Fibroblast of pulmonary artery (primary cell): ENCODE measurements around the gene OVOL2.
"Not testable (repeated sequence)": the region's sequence is repeated elsewhere in the genome, so short reads cannot be mapped to it uniquely, and the experiment has no call there.

Source experiments
- DNase-seq: peaks from one replicate; pipeline ENCODE4 v3.0.0-alpha.2; 2010; ENCODE audit warnings: low read depth
- H3K4me3 ChIP-seq: replicated peaks from 2 replicates; pipeline ENCODE4 v1.5.1; 2011; ENCODE audit warnings: low read depth, mild to moderate bottlenecking, control low read depth, low read length, moderate library complexity
- CTCF ChIP-seq: IDR thresholded peaks from 2 replicates; pipeline ENCODE4 v1.5.1; 2011; ENCODE audit warnings: mild to moderate bottlenecking, control low read depth, low read length, inconsistent platforms; ENCODE audit errors: missing control alignments

The OVOL2 gene

GRCh38 chr20:18041462-18041861 lies 16.3 kb downstream of the OVOL2 start:
- H3K4me3 ChIP-seq = no peak overlapping the region
- TF ChIP-seq CTCF = no peak
- DNase-seq = no peak

GRCh38 chr20:18039063-18039462 lies 18.7 kb downstream of the OVOL2 start:
- no peak for DNase-seq
- TF ChIP-seq CTCF = no peak
- no peak overlapping the region for H3K4me3 ChIP-seq

GRCh38 chr20:18034039-18034438 lies 23.7 kb downstream of the OVOL2 start:
- no peak for DNase-seq
- H3K4me3 ChIP-seq = no peak overlapping the region
- no peak for TF ChIP-seq CTCF

GRCh38 chr20:18032977-18033892 lies 24.5 kb downstream of the OVOL2 start:
- DNase-seq = no peak
- peak; percentile 17 for TF ChIP-seq CTCF
- H3K4me3 ChIP-seq = no peak overlapping the region

- DNase-seq = no peak
- no peak for TF ChIP-seq CTCF
- no peak overlapping the region for H3K4me3 ChIP-seq
Observed at GRCh38 chr20:18031888-18032509, 25.7 kb downstream of the OVOL2 start.

- no peak for TF ChIP-seq CTCF
- DNase-seq = no peak
- H3K4me3 ChIP-seq = no peak overlapping the region
Observed at GRCh38 chr20:18031050-18031449, 26.7 kb downstream of the OVOL2 start.

GRCh38 chr20:18030020-18030419 lies 27.7 kb downstream of the OVOL2 start:
- no peak for TF ChIP-seq CTCF
- H3K4me3 ChIP-seq = no peak overlapping the region
- no peak for DNase-seq

GRCh38 chr20:18027011-18027410 lies 30.7 kb downstream of the OVOL2 start:
- H3K4me3 ChIP-seq = not testable (repeated sequence)

More at GRCh38 chr20:18027011-18027410, 30.7 kb downstream of the OVOL2 start:
- not testable (repeated sequence) for DNase-seq
